Vagina (tissue), 2 donors: ENCODE data around the gene FADS1. TPM values are rescaled to one million over a fixed set of nuclear protein-coding genes. Genes with fewer than 3 reads are reported as not detected.

Source experiments
- DNase-seq, 2 donors: peaks; one replicate each; pipeline ENCODE4 v3.0.0-alpha.2; 2017; ENCODE audit errors: extremely low spot score in 2 of 2
- H3K27ac ChIP-seq: fragments of 200-600 bp; sonication (generic); one replicate; pipeline ENCODE4 v1.5.1; 2019
- H3K27me3 ChIP-seq: fragments of 200-600 bp; sonication (generic); one replicate; pipeline ENCODE4 v1.5.1; 2019
- H3K36me3 ChIP-seq, 2 donors: fragments of 200-600 bp; sonication (generic); one replicate each; pipeline ENCODE4 v1.5.1; 2017 to 2019
- H3K4me1 ChIP-seq: fragments of 200-600 bp; sonication (generic); one replicate; pipeline ENCODE4 v1.5.1; 2019
- H3K4me3 ChIP-seq, 2 donors: fragments of 200-600 bp; sonication (generic); 1 replicate in 1 of 2; 2 replicates in 1 of 2; pipeline ENCODE4 v1.5.1; 2016 to 2019
- H3K9me3 ChIP-seq: fragments of 200-600 bp; sonication (generic); one replicate; pipeline ENCODE4 v1.5.1; 2019
- POLR2A ChIP-seq, 2 donors: fragments of 450-650 bp; IDR thresholded peaks; one replicate each; pipeline ENCODE4 v1.6.1; 2017; ENCODE audit warnings: antibody characterized with exemption in 2 of 2, mild to moderate bottlenecking in 2 of 2, moderate library complexity in 2 of 2
- POLR2AphosphoS5 ChIP-seq, 2 donors: sonication (generic); formaldehyde crosslinking; IDR thresholded peaks; one replicate each; pipeline ENCODE4 v1.9.0; 2017; ENCODE audit warnings: antibody characterized with exemption in 2 of 2, mild to moderate bottlenecking in 2 of 2, low read depth in 1 of 2; ENCODE audit not compliant: insufficient read depth in 1 of 2
- intact Hi-C: fragments of 100-400 bp; cut with DNase I; formaldehyde crosslinking; loops from one replicate; pipeline ENCODE4 v1.15.1; 2023
- total RNA-seq: library from RNA; depleted of rRNA; stranded (reverse); fragments of >200 nt; gene quantifications from one replicate; pipeline ENCODE4 v1.2.3, GENCODE V29; 2016
- TF ChIP-seq, protein P1 (sequence below), 3 experiments: fragments of 450-650 bp in 2 of 3; fragments of 200-600 bp in 1 of 3; sonication (generic) in 1 of 3; IDR thresholded peaks; one replicate each; pipeline ENCODE4 v1.5.1; 2017 to 2019; ENCODE audit warnings: antibody characterized with exemption in 3 of 3, mild to moderate bottlenecking in 2 of 3, moderate library complexity in 2 of 3

Gene FADS1
- total RNA-seq, 1 donor from 2014 or later: 9.8 TPM

DNA sequence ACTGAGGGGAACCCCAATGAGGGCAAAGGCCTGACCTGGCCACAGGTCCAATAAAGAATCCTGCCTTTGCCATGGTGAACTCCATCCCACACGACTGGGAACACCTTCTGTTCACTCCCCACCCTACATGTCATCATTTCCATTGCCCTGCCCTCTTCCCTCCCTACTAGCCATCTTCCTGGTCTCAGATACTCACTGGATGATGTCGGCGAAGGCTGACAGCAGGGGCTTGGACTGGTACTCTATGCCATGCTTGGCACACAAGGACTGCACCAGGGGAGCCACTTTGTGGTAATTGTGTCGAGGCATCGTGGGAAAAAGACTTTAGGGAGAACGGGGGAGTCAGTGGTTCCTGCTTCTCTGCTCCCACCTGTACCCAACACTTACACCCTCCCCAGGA lies 14.2 kb downstream of the FADS1 start:
- peaks cover 2% of the 10 kb centered on the region for H3K4me1 ChIP-seq
- H3K27me3 ChIP-seq: no peaks in the 10 kb centered on the region
- DNase-seq: no peak
- H3K27ac ChIP-seq: no peak overlapping the region
- TF ChIP-seq, protein P1, sequence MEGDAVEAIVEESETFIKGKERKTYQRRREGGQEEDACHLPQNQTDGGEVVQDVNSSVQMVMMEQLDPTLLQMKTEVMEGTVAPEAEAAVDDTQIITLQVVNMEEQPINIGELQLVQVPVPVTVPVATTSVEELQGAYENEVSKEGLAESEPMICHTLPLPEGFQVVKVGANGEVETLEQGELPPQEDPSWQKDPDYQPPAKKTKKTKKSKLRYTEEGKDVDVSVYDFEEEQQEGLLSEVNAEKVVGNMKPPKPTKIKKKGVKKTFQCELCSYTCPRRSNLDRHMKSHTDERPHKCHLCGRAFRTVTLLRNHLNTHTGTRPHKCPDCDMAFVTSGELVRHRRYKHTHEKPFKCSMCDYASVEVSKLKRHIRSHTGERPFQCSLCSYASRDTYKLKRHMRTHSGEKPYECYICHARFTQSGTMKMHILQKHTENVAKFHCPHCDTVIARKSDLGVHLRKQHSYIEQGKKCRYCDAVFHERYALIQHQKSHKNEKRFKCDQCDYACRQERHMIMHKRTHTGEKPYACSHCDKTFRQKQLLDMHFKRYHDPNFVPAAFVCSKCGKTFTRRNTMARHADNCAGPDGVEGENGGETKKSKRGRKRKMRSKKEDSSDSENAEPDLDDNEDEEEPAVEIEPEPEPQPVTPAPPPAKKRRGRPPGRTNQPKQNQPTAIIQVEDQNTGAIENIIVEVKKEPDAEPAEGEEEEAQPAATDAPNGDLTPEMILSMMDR (IDR thresholded peaks at IDR 0.05): no peak
- TF ChIP-seq POLR2AphosphoS5 (IDR thresholded peaks at IDR 0.05; ENCODE audit: insufficient read depth in 1 of 2, low read depth in 1 of 2): no peak
- no peak for TF ChIP-seq POLR2A (IDR thresholded peaks at IDR 0.05)
- intact Hi-C loops: no loop called here
- peaks cover 0 to 1% of the 10 kb centered on the region in 2 donors for H3K36me3 ChIP-seq
- H3K9me3 ChIP-seq: no peaks in the 10 kb centered on the region
- H3K4me3 ChIP-seq: no peak overlapping the region

DNA sequence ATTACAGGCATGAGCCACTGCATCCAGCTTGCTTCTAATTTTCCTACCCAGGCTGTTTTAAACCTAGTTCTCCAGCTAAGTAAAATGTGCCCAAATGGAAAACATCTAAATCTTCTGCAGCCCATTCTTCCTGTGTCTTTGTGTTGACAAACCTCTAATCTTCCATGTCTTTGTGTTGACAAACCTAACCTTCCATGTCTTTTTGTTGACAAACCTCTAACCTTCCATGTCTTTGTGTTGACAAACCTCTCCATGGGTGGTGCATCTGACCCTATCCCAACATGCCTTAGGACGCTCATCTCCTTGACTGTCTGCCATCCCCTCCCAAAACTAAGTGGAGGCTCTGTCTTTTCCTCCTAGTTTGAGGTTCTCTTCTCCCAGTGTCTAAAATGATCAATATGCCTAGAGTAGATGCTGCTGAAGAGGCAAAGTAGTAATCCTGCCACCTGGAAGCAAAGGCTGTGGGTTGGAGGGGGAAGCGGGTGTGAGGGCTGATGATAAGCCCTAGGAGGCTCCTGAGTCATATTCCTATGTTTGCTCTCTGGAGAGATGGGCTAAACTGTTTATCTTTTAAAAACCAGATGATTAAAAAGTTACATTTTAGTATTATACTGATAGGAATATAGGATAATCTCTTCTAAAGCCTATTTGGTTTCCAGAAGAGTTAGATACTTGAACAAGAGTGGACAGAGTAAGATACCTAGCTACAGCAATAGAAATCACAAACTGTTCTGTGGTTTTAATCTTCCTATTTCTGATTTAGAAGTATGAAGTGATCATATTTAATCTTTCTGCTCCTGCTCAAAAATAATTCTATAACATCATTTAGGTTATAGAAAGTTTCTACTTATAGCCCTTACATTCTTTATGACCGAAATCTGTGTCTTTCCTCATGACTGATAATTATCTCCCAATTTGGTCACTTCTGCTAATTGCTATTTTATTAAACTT lies 16.2 kb downstream of the FADS1 start:
- H3K4me1 ChIP-seq: peaks cover 5% of the 10 kb centered on the region
- TF ChIP-seq POLR2AphosphoS5 (IDR thresholded peaks at IDR 0.05; ENCODE audit: insufficient read depth in 1 of 2, low read depth in 1 of 2): no peak
- no peak for TF ChIP-seq POLR2A (IDR thresholded peaks at IDR 0.05)
- TF ChIP-seq, protein P1 (IDR thresholded peaks at IDR 0.05): no peak
- intact Hi-C loops: no loop called here
- H3K36me3 ChIP-seq: no peaks in the 10 kb centered on the region
- DNase-seq: no peak
- H3K27me3 ChIP-seq: no peaks in the 10 kb centered on the region
- H3K27ac ChIP-seq: no peak overlapping the region
- H3K9me3 ChIP-seq: no peaks in the 10 kb centered on the region
- no peak overlapping the region for H3K4me3 ChIP-seq

- no peak overlapping the region for H3K27ac ChIP-seq
- DNase-seq: no peak
- no peaks in the 10 kb centered on the region for H3K36me3 ChIP-seq
- TF ChIP-seq POLR2A (IDR thresholded peaks at IDR 0.05) (no peak), POLR2AphosphoS5 (IDR thresholded peaks at IDR 0.05; ENCODE audit: insufficient read depth in 1 of 2, low read depth in 1 of 2) (no peak)
- TF ChIP-seq, protein P1 (IDR thresholded peaks at IDR 0.05): no peak
- H3K4me3 ChIP-seq: no peak overlapping the region
- H3K27me3 ChIP-seq: no peaks in the 10 kb centered on the region
- intact Hi-C loops: loop anchor here (10.0 kb wide), 2 partner anchors 95 to 305 kb away; partner anchors contain the start of gene FADS3
- no peaks in the 10 kb centered on the region for H3K9me3 ChIP-seq
- H3K4me1 ChIP-seq: peaks cover 5% of the 10 kb centered on the region
Measured at GRCh38 chr11:61799665-61800284, 17.0 kb downstream of the FADS1 start.

DNA sequence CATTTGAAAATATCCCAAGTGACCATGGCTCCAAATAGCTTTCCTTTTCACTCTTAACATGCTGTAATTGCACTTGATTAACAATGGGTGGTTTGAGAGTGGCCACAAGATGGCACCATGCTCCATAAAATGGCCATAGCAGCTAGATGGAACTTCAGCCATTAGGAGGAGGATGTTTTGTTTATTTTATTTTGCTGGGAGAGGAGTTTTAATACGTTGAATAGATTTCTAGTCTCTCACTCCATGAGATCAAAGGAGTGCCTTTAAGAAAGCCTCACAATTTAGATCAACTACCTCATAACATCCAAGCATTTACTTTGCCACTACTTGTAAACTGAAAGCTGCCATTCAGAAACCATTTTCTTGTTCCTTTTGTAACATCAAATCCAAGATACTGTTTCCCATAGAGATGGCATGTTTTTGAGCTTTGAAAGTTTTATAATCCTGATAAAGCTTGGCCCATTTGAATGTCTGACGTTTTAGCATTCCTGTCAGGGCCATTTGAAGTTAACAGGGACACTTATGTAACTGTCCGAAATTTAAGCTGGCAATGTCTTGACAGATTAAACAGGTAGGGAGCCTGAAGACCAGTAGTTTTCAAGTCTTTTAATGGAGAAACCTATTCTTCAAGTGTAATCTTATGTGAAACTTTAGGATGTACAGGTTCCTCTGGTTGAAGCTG lies 19.4 kb downstream of the FADS1 start:
- H3K27ac ChIP-seq: peak overlapping the region; percentile 40

More for the DNA sequence above, 19.4 kb downstream of the FADS1 start:
- Histone ChIP-seq H3K4me3 (no peak overlapping the region), H3K9me3 (no peaks in the 10 kb centered on the region), H3K36me3 (no peaks in the 10 kb centered on the region), H3K27me3 (no peaks in the 10 kb centered on the region), H3K4me1 (peaks cover 16% of the 10 kb centered on the region)
- no peak for TF ChIP-seq POLR2A (IDR thresholded peaks at IDR 0.05)
- TF ChIP-seq, protein P1 (IDR thresholded peaks at IDR 0.05): peak; percentile 56 to 81 (median 64)
- peak in 1 of 2 donors; percentile 82 for TF ChIP-seq POLR2AphosphoS5 (IDR thresholded peaks at IDR 0.05; ENCODE audit: insufficient read depth in 1 of 2, low read depth in 1 of 2)
- DNase-seq: no peak
- intact Hi-C loops: loop anchor here (10.0 kb wide), 2 partner anchors 97 to 307 kb away; partner anchors contain the start of gene FADS3
